RPMI8226 (cell line): ENCODE data around the gene WDR7.

Source experiments
- DNase-seq: peaks from one replicate; pipeline ENCODE4 v3.0.0-alpha.2; 2015

The WDR7 gene

DNA sequence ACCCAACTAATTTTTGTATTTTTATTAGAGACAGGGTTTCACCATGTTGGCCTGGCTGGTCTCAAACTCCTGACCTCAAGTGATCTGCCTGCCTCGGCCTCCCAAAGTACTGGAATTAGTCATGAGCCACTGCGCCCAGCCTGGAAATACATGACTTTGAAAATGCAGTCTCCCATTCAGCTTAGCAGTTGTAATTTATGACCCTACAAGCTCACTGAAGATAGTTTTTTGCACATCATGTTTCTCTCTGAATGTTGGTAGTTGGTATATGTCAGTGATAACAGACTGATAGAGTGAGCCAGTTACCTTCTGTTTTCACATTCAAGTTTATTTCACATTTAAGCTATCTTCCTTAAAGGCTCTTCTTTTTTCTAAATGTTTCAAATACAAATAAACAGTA lies 7.1 kb downstream of the WDR7 start:
- no peak for DNase-seq

GRCh38 chr18:56659111-56659510 lies 8.0 kb downstream of the WDR7 start:
- DNase-seq: no peak

- DNase-seq: no peak
These were observed 9.5 kb downstream of the WDR7 start for GRCh38 chr18:56660655-56661054.

GRCh38 chr18:56661360-56662062 lies 10.4 kb downstream of the WDR7 start:
- no peak for DNase-seq

GRCh38 chr18:56662063-56662408 lies 10.9 kb downstream of the WDR7 start:
- DNase-seq: no peak

GRCh38 chr18:56662502-56662901 lies 11.3 kb downstream of the WDR7 start:
- DNase-seq: no peak

DNA sequence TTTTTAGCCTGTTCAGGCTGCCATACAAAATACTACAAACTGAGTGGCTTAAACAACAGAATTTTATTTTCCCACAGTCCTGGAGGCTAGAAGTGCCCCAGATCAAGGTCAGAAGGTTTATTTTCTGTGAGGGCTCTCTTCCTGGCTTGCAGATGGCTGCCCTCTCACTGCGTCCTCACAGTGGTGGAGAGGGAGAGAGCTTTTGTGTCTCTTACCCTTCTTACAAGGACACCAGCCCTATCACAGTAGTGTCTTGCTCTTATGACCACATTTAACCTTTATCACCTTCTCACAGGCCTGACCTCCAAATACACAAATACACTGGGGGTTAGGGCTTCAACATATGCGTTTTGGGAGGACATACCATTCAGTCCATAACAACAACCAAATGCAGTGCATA lies 11.7 kb downstream of the WDR7 start:
- no peak for DNase-seq

DNA sequence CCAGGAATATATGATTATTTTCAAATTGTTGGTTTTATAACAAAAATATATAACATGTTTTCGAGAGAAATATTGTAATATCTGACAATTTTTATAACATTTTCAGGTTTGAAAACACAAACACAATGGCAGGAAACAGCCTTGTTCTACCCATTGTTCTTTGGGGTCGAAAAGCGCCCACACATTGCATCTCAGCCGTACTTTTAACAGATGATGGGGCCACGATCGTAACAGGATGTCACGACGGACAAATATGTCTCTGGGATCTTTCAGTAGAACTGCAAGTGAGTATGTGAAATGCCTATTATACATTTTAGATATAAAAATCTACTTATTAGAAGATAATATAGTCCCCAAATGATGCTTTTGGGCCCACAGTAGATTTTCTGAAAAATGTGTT lies 21.2 kb downstream of the WDR7 start:
- no peak for DNase-seq

GRCh38 chr18:56672981-56673380 lies 21.8 kb downstream of the WDR7 start:
- DNase-seq: no peak

DNA sequence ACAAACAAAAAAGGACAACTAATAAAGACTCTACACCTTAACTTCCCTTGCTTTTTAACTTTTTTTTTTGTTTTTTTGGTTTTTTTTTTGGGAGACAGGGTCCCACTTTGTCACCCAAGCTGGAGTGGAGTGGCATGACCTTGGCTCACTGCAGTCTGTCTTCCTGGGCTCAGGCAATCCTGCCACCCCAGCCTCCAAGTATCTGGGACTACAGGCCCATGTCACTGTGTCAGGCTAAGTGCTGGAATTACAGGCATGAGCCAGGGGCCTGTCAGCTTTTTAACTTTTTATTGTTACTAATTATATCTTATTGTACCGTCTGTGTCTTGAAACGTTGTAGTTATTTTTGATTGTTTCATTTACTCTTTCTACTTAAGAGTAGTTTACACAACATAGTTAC lies 25.5 kb downstream of the WDR7 start:
- no peak for DNase-seq

DNA sequence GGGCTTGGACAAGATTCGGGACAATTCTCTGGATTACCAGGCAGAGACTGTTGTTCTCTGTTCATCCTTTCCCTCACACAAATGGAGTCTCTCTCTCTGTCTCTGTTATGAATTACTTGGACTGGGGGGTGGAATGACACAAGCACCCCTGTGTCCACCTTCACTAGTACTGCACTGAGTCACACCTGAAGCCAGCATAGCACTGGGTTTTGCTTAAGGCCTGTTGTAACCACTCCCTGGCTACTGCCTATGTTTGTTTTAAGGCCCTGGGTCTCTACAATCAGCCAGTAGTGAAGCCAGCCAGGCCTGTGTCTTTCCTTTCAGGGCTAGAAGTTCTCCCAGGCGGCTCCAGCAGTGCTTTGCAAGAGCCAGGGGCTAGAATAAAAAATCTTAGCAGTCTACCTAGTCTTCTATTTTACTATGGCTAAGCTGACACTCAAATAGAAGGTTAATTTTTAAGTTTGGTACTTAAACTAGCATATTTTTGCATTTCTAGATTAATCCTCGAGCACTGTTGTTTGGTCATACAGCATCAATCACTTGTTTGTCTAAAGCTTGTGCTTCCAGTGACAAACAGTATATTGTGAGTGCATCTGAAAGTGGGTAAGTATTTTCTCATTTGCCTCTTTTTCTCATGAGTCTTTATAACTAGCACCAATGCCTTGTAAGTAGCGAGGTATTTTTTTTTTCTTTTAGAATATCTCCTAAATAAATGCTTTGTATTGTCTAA lies 27.8 kb downstream of the WDR7 start:
- DNase-seq: no peak

DNA sequence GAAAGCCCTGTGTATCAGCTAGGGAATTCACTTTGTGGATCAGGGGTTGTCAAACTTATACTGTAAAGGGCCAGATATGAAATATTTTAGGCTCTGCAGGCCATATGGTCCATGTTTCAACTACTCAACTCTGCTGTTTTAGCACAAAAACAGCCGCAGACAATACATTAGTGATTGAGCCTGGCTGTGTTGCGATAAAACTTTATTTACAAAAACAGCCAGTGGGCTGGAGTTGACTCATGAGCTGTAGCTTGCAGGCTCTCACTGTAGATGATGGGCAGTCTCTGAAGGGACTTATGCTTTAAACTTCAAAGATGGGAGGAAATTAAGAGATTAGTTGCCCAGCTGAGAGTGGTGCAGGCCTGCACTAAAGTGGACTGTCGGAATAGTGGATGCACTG lies 33.1 kb downstream of the WDR7 start:
- DNase-seq: no peak

GRCh38 chr18:56691530-56691929 lies 40.4 kb downstream of the WDR7 start:
- no peak for DNase-seq

GRCh38 chr18:56696966-56697365 lies 45.8 kb downstream of the WDR7 start:
- no peak for DNase-seq

GRCh38 chr18:56702946-56703345 lies 51.8 kb downstream of the WDR7 start:
- peak; percentile 49 for DNase-seq

GRCh38 chr18:56709463-56709862 lies 58.3 kb downstream of the WDR7 start:
- peak; percentile 47 for DNase-seq

GRCh38 chr18:56711708-56712445 lies 60.7 kb downstream of the WDR7 start:
- DNase-seq: no peak

GRCh38 chr18:56712761-56713160 lies 61.6 kb downstream of the WDR7 start:
- DNase-seq: no peak

DNA sequence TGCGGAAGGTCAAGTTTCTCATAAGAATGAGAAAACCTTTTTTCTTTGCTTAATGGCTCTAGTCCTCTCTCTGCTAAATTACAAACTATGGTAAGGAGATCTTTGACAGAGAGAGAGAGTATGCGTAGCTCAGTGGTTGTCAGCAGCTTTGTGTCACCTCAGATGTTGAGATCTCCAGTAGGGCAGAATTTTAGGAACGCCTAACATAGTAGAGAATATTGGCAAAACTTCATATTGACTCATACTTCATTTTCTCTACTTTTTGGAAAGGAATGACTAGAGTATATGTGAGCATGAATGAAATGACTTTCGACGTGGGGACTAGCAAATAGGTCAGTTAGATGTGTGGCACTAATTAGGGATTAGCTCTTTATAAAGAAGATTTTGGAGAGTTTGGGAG lies 64.0 kb downstream of the WDR7 start:
- DNase-seq: no peak

DNA sequence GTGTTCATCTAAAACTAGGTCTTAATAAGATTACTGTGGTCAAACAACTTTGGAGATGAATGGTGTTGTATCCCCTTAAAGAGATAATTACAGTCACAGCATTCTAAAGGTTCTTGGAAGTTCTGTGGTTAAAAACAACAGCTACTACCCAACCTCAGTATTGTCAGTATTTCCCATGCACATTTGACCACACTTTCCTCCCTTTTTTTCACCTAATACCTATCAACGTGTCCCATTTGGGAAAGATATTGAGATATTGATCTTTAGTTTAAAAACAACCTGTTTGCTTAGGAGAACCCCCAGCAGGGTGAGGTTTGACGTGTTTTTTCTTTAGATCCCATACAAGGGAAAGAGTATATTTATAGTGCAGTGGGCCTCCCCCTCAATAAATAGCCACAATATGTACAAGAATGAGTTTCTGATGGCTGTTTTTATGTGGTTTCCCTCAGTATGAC lies 65.6 kb downstream of the WDR7 start:
- no peak for DNase-seq

DNA sequence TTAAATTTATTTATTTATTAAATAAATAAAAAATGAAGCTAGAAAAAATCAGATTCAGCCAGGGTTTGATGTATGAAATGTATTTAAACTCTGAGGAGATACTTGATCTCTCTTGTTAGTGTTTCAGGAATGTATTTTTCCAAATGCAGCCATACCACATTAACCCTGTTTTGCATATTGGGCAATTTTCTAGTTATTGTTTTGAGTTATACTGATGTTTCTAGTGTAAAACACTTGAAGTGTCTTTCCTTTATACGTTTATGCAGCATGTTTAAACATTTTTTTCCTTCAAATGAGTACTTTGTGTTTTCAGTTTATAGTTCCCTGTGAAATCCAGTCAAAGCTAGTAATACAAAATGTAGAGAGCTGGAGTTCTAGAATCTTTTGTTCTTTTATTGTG lies 69.9 kb downstream of the WDR7 start:
- DNase-seq: no peak

DNA sequence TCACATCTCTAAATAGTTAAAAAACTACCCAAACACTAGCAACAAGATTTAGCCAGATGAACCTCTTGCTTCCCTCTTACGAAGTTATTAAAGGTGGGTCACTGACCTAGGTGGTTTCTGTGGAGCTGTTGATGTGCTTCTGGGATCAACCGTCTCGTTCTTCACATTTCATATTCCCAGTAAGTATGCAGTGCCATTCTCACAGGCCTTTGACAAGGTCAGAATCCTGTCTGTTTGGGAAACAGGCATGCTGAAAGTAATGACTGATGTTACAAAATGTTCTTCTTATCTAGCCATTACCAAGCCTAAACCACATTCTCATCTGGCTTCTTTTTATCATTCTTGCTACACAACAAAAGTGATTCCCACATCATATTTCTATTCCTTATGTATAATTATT lies 70.3 kb downstream of the WDR7 start:
- DNase-seq: no peak

DNA sequence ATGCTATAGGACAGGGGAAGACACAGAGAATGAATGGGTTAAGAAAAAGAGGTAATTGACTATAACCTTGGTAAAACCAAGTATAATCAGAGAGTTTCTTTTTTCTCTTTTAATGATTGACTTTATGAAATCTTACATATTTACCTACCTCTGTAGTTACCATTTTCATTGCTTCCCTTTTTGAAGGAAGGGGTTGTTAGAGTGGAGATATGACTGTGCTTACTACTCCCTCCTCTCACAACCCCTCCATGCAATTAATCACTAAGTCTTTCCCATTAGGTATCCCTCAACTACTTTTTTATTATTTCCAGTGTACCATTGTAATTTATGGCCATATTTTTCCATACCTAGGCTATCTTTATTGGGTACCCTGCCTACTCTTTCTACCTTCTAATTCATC lies 71.4 kb downstream of the WDR7 start:
- no peak for DNase-seq

DNA sequence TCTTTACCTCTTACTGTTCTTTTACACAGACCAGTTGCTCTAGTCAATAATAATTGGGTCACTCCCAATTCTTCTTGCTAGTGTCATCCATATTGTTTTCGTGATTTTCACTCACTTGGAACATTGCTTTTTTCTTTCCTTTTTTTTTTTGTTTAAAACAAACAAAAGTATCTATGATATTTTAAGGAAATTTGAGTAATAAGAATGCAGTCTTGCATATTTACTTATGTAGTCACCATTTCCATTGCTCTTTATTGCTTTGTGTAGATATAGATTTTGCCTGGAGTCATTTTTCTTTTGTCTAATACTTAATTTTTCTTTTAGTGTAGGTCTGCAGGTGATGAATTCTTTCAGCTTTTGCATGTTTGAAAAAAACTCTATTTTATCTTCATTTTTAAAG lies 71.9 kb downstream of the WDR7 start:
- DNase-seq: no peak
